Esophagus squamous epithelium (tissue), 5 donors: ENCODE data around the gene CFAP43. TPM values are rescaled to one million over a fixed set of nuclear protein-coding genes. Genes with fewer than 3 reads are reported as not detected.

Source experiments
- DNase-seq: peaks from one replicate; lab custom pipeline; 2025; lab: John Stamatoyannopoulos, UW
- H3K27ac ChIP-seq, 4 donors: fragments of 200-600 bp; sonication (generic); one replicate each; pipeline ENCODE4 v1.5.1; 2016 to 2019; ENCODE audit warnings: mild to moderate bottlenecking in 1 of 4
- H3K27me3 ChIP-seq, 4 donors: fragments of 200-600 bp; sonication (generic); 1 replicate in 3 of 4; 2 replicates in 1 of 4; pipeline versions ENCODE4 v1.5.1 to v1.6.0; 2017 to 2021; ENCODE audit warnings: antibody characterized with exemption in 1 of 4
- H3K36me3 ChIP-seq, 3 donors: fragments of 200-600 bp; sonication (generic); one replicate each; pipeline ENCODE4 v1.5.1; 2016 to 2019
- H3K4me1 ChIP-seq, 3 donors: fragments of 200-600 bp; sonication (generic); one replicate each; pipeline ENCODE4 v1.5.1; 2017 to 2019
- H3K4me3 ChIP-seq, 4 donors: fragments of 200-600 bp; sonication (generic); 1 replicate in 3 of 4; 2 replicates in 1 of 4; pipeline ENCODE4 v1.5.1; 2016 to 2019; ENCODE audit warnings: mild to moderate bottlenecking in 2 of 4, moderate library complexity in 1 of 4
- H3K9me3 ChIP-seq, 3 donors: fragments of 200-600 bp; sonication (generic); one replicate each; pipeline ENCODE4 v1.5.1; 2016 to 2019
- CTCF ChIP-seq, 6 experiments: fragments of 450-650 bp in 4 of 6; fragments of 200-600 bp in 2 of 6; sonication (generic) in 2 of 6; IDR thresholded peaks; one replicate each; pipeline ENCODE4 v1.5.1; 2016 to 2019; ENCODE audit warnings: antibody characterized with exemption in 6 of 6, mild to moderate bottlenecking in 4 of 6, moderate library complexity in 4 of 6
- POLR2A ChIP-seq, 4 donors: fragments of 450-650 bp; IDR thresholded peaks; one replicate each; pipeline ENCODE4 v1.6.1; 2017; ENCODE audit warnings: antibody characterized with exemption in 4 of 4, mild to moderate bottlenecking in 4 of 4, moderate library complexity in 3 of 4
- WGBS, 2 donors: methylation state at CpG; one replicate each; pipeline ENCODE4 v1.1.5; 2018; 5-methylcytosine and 5-hydroxymethylcytosine counted together
- intact Hi-C: fragments of 100-400 bp; cut with DNase I; formaldehyde crosslinking; loops from one replicate; pipeline ENCODE4 v1.15.0; 2022
- total RNA-seq, 4 donors: library from RNA; depleted of rRNA; stranded (reverse); fragments of >200 nt; gene quantifications; one replicate each; pipeline ENCODE4 v1.1.0, GENCODE V29; 2016
- donor health status: DM: yes; HTN: yes; CAD: no.

The CFAP43 gene
- total RNA-seq, 4 donors from 2014 or later = 0.19 to 0.38 TPM; not detected in 2

- DNase-seq = no peak
- peaks cover 9 to 89% (median 26%) of the 10 kb centered on the region in 3 donors for H3K36me3 ChIP-seq
- intact Hi-C loops = loop anchor here (10.0 kb wide), 1 partner anchor 137 kb away; the partner anchor contains the start of gene SFR1
- H3K4me1 ChIP-seq = peaks cover 14 to 68% (median 37%) of the 10 kb centered on the region in 3 donors
- H3K4me3 ChIP-seq = no peak overlapping the region
- peak overlapping the region in 3 of 4 donors; percentile 37 to 97 (median 86) for H3K27ac ChIP-seq
- no peaks in the 10 kb centered on the region for H3K27me3 ChIP-seq
- 63 to 75% methylated on average over 2 to 3 of the region's 5 CpGs for WGBS, 2 donors
- H3K9me3 ChIP-seq = no peaks in the 10 kb centered on the region
- TF ChIP-seq POLR2A (IDR thresholded peaks at IDR 0.05) (no peak), CTCF (IDR thresholded peaks at IDR 0.05) (no peak)
Measured at GRCh38 chr10:104262055-104262454, 29.9 kb upstream of the CFAP43 start.

- intact Hi-C loops = loop anchor here (10.0 kb wide), 1 partner anchor 136 kb away; the partner anchor contains the start of gene SFR1
- Histone ChIP-seq H3K4me3 (peak overlapping the region in 1 of 4 donors; percentile 5), H3K27ac (peak overlapping the region; percentile 70 to 97 (median 80)), H3K4me1 (peaks cover 14 to 78% (median 47%) of the 10 kb centered on the region in 3 donors), H3K27me3 (no peaks in the 10 kb centered on the region), H3K36me3 (peaks cover 9 to 76% (median 15%) of the 10 kb centered on the region in 3 donors), H3K9me3 (no peaks in the 10 kb centered on the region)
- DNase-seq = no peak
- TF ChIP-seq POLR2A (IDR thresholded peaks at IDR 0.05) (no peak), CTCF (IDR thresholded peaks at IDR 0.05) (no peak)
- WGBS, 2 donors = 5 to 15% methylated on average over 3 of the region's 3 CpGs
Measured at GRCh38 chr10:104260775-104261115, 28.6 kb upstream of the CFAP43 start.

- Histone ChIP-seq H3K4me3 (peak overlapping the region in 1 of 4 donors; percentile 5), H3K9me3 (no peaks in the 10 kb centered on the region), H3K27me3 (no peaks in the 10 kb centered on the region), H3K4me1 (peaks cover 14 to 80% (median 47%) of the 10 kb centered on the region in 3 donors), H3K36me3 (peaks cover 9 to 70% (median 11%) of the 10 kb centered on the region in 3 donors), H3K27ac (peak overlapping the region; percentile 70 to 97 (median 80))
- TF ChIP-seq CTCF (IDR thresholded peaks at IDR 0.05) (no peak), POLR2A (IDR thresholded peaks at IDR 0.05) (no peak)
- no peak for DNase-seq
- intact Hi-C loops = loop anchor here (10.0 kb wide), 1 partner anchor 135 kb away; the partner anchor contains the start of gene SFR1
- 30 to 57% methylated on average over 6 of the region's 6 CpGs for WGBS, 2 donors
Measured at GRCh38 chr10:104259999-104260774, 28.0 kb upstream of the CFAP43 start.

- TF ChIP-seq CTCF (IDR thresholded peaks at IDR 0.05) (no peak), POLR2A (IDR thresholded peaks at IDR 0.05) (no peak)
- Histone ChIP-seq H3K4me1 (peaks cover 14 to 82% (median 47%) of the 10 kb centered on the region in 3 donors), H3K9me3 (no peaks in the 10 kb centered on the region), H3K36me3 (peaks cover 5 to 63% (median 9%) of the 10 kb centered on the region in 3 donors), H3K27ac (peak overlapping the region; percentile 70 to 97 (median 80)), H3K27me3 (no peaks in the 10 kb centered on the region), H3K4me3 (no peak overlapping the region)
- DNase-seq = no peak
- intact Hi-C loops = no loop called here
- WGBS, 2 donors = 48 to 66% methylated on average over 3 of the region's 3 CpGs
Measured at GRCh38 chr10:104259456-104259855, 27.3 kb upstream of the CFAP43 start.

- Histone ChIP-seq H3K27me3 (no peaks in the 10 kb centered on the region), H3K9me3 (no peaks in the 10 kb centered on the region), H3K27ac (peak overlapping the region in 3 of 4 donors; percentile 10 to 97 (median 86)), H3K36me3 (peaks cover 5 to 50% (median 8%) of the 10 kb centered on the region in 3 donors), H3K4me1 (peaks cover 14 to 86% (median 53%) of the 10 kb centered on the region in 3 donors), H3K4me3 (no peak overlapping the region)
- DNase-seq = no peak
- 74 to 75% methylated on average over 3 of the region's 3 CpGs for WGBS, 2 donors
- intact Hi-C loops = no loop called here
- TF ChIP-seq POLR2A (IDR thresholded peaks at IDR 0.05) (no peak), CTCF (IDR thresholded peaks at IDR 0.05) (no peak)
Measured at GRCh38 chr10:104258209-104258608, 26.0 kb upstream of the CFAP43 start.
